ENCODE results near the gene LMTK2.

Gene LMTK2

DNA sequence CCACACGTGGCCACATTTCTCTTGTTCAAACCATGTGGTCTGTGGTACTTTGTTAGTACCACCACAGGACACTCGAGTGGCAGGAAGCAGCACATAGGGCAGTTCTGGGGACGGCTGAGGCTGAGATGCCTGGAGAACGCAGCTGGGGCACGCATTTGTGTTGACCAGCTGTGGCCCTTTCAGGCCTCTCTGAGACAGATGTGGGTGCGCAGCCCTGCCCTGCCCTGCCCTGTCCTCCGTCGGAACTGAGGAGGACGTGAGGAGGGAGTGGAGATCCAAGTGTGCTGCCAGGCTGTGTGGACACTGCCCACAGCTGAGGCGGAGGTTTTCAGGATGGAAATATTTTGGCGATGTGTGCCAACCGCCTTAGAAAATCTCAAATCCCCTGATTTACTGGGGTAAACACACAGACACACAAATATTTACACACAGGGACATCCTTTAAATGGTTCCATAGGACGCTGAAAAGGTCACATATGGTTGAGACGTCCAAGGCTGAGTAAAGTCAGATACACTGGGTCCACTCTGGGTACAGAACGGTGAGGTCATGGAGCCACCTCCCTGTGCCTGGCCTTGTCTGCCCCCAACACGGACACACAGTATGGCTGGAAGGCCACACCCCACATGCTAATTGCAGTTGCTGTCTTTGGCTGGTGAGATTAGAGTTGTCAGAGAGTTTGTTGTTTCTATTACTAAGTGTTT is 119.4 kb downstream of the LMTK2 start:
- Histone ChIP-seq H3K27ac (ENCODE audit: low read length) (no peak overlapping the region), H3K36me3 (ENCODE audit: control insufficient read depth, insufficient read depth, low read length) (no peaks in the 10 kb centered on the region; the same call in 1 of the 2 replicates), H3K4me3 (ENCODE audit: low read length) (no peak overlapping the region), H3K4me1 (ENCODE audit: control insufficient read depth, insufficient read depth, low read length) (no peaks in the 10 kb centered on the region), H3K27me3 (ENCODE audit: control insufficient read depth, insufficient read depth, low read length) (no peaks in the 10 kb centered on the region), H3K9me3 (ENCODE audit: control insufficient read depth, insufficient read depth, low read length) (no peaks in the 10 kb centered on the region)
- DNase-seq (ENCODE audit: low read depth, low spot score) = no peak
- no CpG with 5 or more reads among the region's 16 CpGs for WGBS (ENCODE audit: insufficient coverage, insufficient read length)

DNA sequence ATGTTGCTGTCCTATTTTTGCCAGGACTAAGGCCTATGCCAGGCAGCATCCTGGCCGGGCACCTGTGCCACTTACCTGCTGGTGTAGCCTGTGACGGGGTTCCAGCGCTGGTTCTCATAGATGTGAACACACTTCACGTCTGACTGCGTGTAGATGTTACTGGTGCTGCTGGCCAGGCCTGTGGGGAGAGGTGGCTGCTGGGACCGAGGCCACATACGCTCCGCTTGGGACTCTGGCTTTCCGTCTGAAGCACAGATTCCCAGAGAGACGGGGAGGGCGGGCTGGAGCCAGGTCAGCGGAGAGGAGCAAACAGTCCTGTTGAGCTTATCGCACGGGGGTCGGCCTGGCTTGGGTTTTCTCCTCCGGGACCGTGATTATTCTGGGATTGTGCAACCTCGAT is 121.3 kb downstream of the LMTK2 start:
- no peak for DNase-seq (ENCODE audit: low read depth, low spot score)
- Histone ChIP-seq H3K4me1 (ENCODE audit: control insufficient read depth, insufficient read depth, low read length) (no peaks in the 10 kb centered on the region), H3K4me3 (ENCODE audit: low read length) (no peak overlapping the region), H3K9me3 (ENCODE audit: control insufficient read depth, insufficient read depth, low read length) (no peaks in the 10 kb centered on the region), H3K27ac (ENCODE audit: low read length) (no peak overlapping the region), H3K36me3 (ENCODE audit: control insufficient read depth, insufficient read depth, low read length) (no peaks in the 10 kb centered on the region; the same call in 1 of the 2 replicates), H3K27me3 (ENCODE audit: control insufficient read depth, insufficient read depth, low read length) (no peaks in the 10 kb centered on the region)
- WGBS (ENCODE audit: insufficient coverage, insufficient read length) = no CpG with 5 or more reads among the region's 18 CpGs

GRCh38 chr7:98228801-98229200 is 122.1 kb downstream of the LMTK2 start:
- no peaks in the 10 kb centered on the region for H3K4me1 ChIP-seq (ENCODE audit: control insufficient read depth, insufficient read depth, low read length)
- H3K27ac ChIP-seq (ENCODE audit: low read length) = no peak overlapping the region
- H3K27me3 ChIP-seq (ENCODE audit: control insufficient read depth, insufficient read depth, low read length) = no peaks in the 10 kb centered on the region
- no CpG with 5 or more reads among the region's 16 CpGs for WGBS (ENCODE audit: insufficient coverage, insufficient read length)
- H3K36me3 ChIP-seq (ENCODE audit: control insufficient read depth, insufficient read depth, low read length) = no peaks in the 10 kb centered on the region; the same call in 1 of the 2 replicates
- no peak overlapping the region for H3K4me3 ChIP-seq (ENCODE audit: low read length)
- DNase-seq (ENCODE audit: low read depth, low spot score) = no peak
- no peaks in the 10 kb centered on the region for H3K9me3 ChIP-seq (ENCODE audit: control insufficient read depth, insufficient read depth, low read length)

DNA sequence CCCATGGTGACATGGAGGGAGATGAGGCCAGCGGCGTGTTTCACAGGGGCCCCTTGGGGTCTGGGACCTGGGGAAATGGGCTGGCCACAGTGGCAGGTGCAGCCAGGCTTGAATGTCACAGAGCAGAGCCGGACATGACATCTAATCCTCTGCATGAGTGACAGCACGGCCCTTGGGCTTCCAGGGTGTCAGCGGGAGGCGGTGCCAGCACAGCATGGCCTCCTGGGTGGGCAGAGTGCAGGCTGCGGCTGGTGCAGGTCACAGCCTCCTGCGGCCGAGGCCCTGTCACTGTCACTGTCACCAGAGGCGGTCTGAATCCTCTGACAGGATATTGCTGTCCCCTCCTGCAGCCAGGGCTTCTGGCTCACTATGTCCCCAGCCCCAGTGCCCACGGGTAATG is 122.8 kb downstream of the LMTK2 start:
- Histone ChIP-seq H3K36me3 (ENCODE audit: control insufficient read depth, insufficient read depth, low read length) (no peaks in the 10 kb centered on the region), H3K27me3 (ENCODE audit: control insufficient read depth, insufficient read depth, low read length) (no peaks in the 10 kb centered on the region), H3K4me3 (ENCODE audit: low read length) (no peak overlapping the region), H3K4me1 (ENCODE audit: control insufficient read depth, insufficient read depth, low read length) (no peaks in the 10 kb centered on the region), H3K9me3 (ENCODE audit: control insufficient read depth, insufficient read depth, low read length) (no peaks in the 10 kb centered on the region), H3K27ac (ENCODE audit: low read length) (no peak overlapping the region)
- WGBS (ENCODE audit: insufficient coverage, insufficient read length) = no CpG with 5 or more reads among the region's 11 CpGs
- no peak for DNase-seq (ENCODE audit: low read depth, low spot score)

DNA sequence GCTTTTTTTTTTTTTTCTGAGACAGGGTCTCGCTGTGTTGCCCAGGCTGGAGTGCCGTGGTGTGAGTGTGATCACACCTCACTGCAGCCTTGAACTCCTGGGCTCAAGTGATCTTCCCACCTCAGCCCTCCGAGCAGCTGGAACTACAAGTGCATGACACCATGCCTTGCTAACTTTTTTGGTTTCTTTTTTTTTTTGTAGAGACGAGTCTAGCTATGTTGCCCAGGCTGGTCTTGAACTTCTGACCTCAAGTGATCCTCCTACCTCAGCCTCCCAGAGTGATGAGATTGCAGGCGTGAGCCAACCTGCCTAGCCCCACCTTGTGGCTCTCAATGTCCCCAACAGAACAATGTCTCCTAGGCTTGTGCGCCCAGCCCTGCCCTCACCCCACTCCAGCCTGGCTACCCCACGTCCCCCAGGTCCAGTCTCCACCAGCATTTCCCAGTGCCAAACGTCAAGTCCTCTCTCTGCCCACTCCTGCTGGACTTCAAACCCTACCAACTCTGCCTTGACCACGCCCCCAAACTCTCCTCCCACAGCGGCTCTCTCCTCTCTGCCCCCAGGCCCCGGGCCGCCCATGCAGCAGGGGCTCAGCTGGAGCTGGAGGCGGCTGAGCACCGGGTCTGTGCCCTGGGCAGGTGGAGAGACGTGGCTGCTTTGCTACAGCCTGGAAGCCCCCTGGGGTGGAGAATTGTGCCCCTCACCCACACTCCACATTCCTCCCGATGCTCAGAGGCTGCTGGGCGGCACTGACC is 123.5 kb downstream of the LMTK2 start:
- H3K36me3 ChIP-seq (ENCODE audit: control insufficient read depth, insufficient read depth, low read length) = no peaks in the 10 kb centered on the region
- WGBS (ENCODE audit: insufficient coverage, insufficient read length) = no CpG with 5 or more reads among the region's 17 CpGs
- H3K4me1 ChIP-seq (ENCODE audit: control insufficient read depth, insufficient read depth, low read length) = no peaks in the 10 kb centered on the region
- H3K4me3 ChIP-seq (ENCODE audit: low read length) = no peak overlapping the region
- H3K27me3 ChIP-seq (ENCODE audit: control insufficient read depth, insufficient read depth, low read length) = no peaks in the 10 kb centered on the region
- H3K27ac ChIP-seq (ENCODE audit: low read length) = no peak overlapping the region
- DNase-seq (ENCODE audit: low read depth, low spot score) = no peak
- H3K9me3 ChIP-seq (ENCODE audit: control insufficient read depth, insufficient read depth, low read length) = no peaks in the 10 kb centered on the region

GRCh38 chr7:98230746-98231471 is 124.2 kb downstream of the LMTK2 start:
- no peak overlapping the region for H3K27ac ChIP-seq (ENCODE audit: low read length)
- H3K4me3 ChIP-seq (ENCODE audit: low read length) = no peak overlapping the region
- H3K9me3 ChIP-seq (ENCODE audit: control insufficient read depth, insufficient read depth, low read length) = no peaks in the 10 kb centered on the region
- no peaks in the 10 kb centered on the region for H3K27me3 ChIP-seq (ENCODE audit: control insufficient read depth, insufficient read depth, low read length)
- no peak for DNase-seq (ENCODE audit: low read depth, low spot score)
- no peaks in the 10 kb centered on the region for H3K4me1 ChIP-seq (ENCODE audit: control insufficient read depth, insufficient read depth, low read length)
- no peaks in the 10 kb centered on the region for H3K36me3 ChIP-seq (ENCODE audit: control insufficient read depth, insufficient read depth, low read length)
- no CpG with 5 or more reads among the region's 30 CpGs for WGBS (ENCODE audit: insufficient coverage, insufficient read length)

- no CpG with 5 or more reads among the region's 25 CpGs for WGBS (ENCODE audit: insufficient coverage, insufficient read length)
- Histone ChIP-seq H3K4me1 (ENCODE audit: control insufficient read depth, insufficient read depth, low read length) (no peaks in the 10 kb centered on the region), H3K27me3 (ENCODE audit: control insufficient read depth, insufficient read depth, low read length) (no peaks in the 10 kb centered on the region), H3K9me3 (ENCODE audit: control insufficient read depth, insufficient read depth, low read length) (no peaks in the 10 kb centered on the region), H3K27ac (ENCODE audit: low read length) (no peak overlapping the region), H3K4me3 (ENCODE audit: low read length) (no peak overlapping the region), H3K36me3 (ENCODE audit: control insufficient read depth, insufficient read depth, low read length) (no peaks in the 10 kb centered on the region)
- DNase-seq (ENCODE audit: low read depth, low spot score) = no peak
These were observed 125.0 kb downstream of the LMTK2 start for GRCh38 chr7:98231493-98232262.

GRCh38 chr7:98232263-98232585 is 125.6 kb downstream of the LMTK2 start:
- Histone ChIP-seq H3K36me3 (ENCODE audit: control insufficient read depth, insufficient read depth, low read length) (no peaks in the 10 kb centered on the region), H3K9me3 (ENCODE audit: control insufficient read depth, insufficient read depth, low read length) (no peaks in the 10 kb centered on the region), H3K4me1 (ENCODE audit: control insufficient read depth, insufficient read depth, low read length) (no peaks in the 10 kb centered on the region), H3K4me3 (ENCODE audit: low read length) (no peak overlapping the region), H3K27ac (ENCODE audit: low read length) (no peak overlapping the region), H3K27me3 (ENCODE audit: control insufficient read depth, insufficient read depth, low read length) (no peaks in the 10 kb centered on the region)
- no CpG with 5 or more reads among the region's 8 CpGs for WGBS (ENCODE audit: insufficient coverage, insufficient read length)
- DNase-seq (ENCODE audit: low read depth, low spot score) = no peak

DNA sequence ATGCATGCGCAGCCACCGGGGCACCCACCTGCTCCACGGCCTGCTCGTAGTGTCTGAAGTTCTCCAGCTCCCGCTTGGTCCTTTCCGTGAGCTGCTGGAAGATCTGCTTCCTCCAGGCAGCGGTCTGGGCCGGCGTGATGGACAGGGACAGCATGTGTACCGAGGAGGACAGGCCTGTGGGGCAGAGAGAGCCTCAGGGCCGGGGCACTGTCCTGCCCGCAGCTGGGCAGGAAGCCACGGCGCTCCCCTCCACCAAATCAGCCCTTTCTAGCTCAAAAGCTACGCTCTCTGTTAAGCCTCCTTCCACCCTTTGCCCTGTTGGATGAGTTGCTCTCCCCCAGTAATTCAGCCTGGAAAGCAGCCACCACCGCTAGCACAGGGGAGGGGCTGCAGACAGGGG is 126.1 kb downstream of the LMTK2 start:
- no CpG with 5 or more reads among the region's 16 CpGs for WGBS (ENCODE audit: insufficient coverage, insufficient read length)

More for the DNA sequence above, 126.1 kb downstream of the LMTK2 start:
- no peak for DNase-seq (ENCODE audit: low read depth, low spot score)
- Histone ChIP-seq H3K4me3 (ENCODE audit: low read length) (no peak overlapping the region), H3K9me3 (ENCODE audit: control insufficient read depth, insufficient read depth, low read length) (no peaks in the 10 kb centered on the region), H3K4me1 (ENCODE audit: control insufficient read depth, insufficient read depth, low read length) (no peaks in the 10 kb centered on the region), H3K27ac (ENCODE audit: low read length) (no peak overlapping the region), H3K36me3 (ENCODE audit: control insufficient read depth, insufficient read depth, low read length) (no peaks in the 10 kb centered on the region), H3K27me3 (ENCODE audit: control insufficient read depth, insufficient read depth, low read length) (no peaks in the 10 kb centered on the region)
